Ascending aorta (tissue), 2 donors: ENCODE measurements around the gene ZNF57. TPM values are rescaled to one million over a fixed set of nuclear protein-coding genes. Genes with fewer than 3 reads are reported as not detected.
A peak's percentile ranks its signal among the peaks of the same experiment; 100 is the strongest.

Experiments
- DNase-seq, 2 donors: peaks; one replicate each; pipeline ENCODE4 v3.0.0-alpha.2; 2019; ENCODE audit warnings: low spot score in 2 of 2
- H3K27ac ChIP-seq, 2 donors: fragments of 200-600 bp; sonication (generic); one replicate each; pipeline ENCODE4 v1.5.1; 2016 to 2017; ENCODE audit warnings: mild to moderate bottlenecking in 1 of 2
- H3K27me3 ChIP-seq: fragments of 200-600 bp; sonication (generic); one replicate; pipeline ENCODE4 v1.5.1; 2017
- H3K36me3 ChIP-seq, 2 donors: fragments of 200-600 bp; sonication (generic); one replicate each; pipeline ENCODE4 v1.5.1; 2016
- H3K4me1 ChIP-seq, 2 donors: fragments of 200-600 bp; sonication (generic); one replicate each; pipeline ENCODE4 v1.5.1; 2016 to 2017; ENCODE audit warnings: mild to moderate bottlenecking in 1 of 2
- H3K4me3 ChIP-seq, 2 donors: fragments of 200-600 bp; sonication (generic); one replicate each; pipeline ENCODE4 v1.5.1; 2016 to 2017; ENCODE audit warnings: mild to moderate bottlenecking in 1 of 2
- H3K9me3 ChIP-seq, 2 donors: fragments of 200-600 bp; sonication (generic); one replicate each; pipeline ENCODE4 v1.5.1; 2016
- CTCF ChIP-seq, 3 experiments: fragments of 200-600 bp in 2 of 3; fragments of 450-650 bp in 1 of 3; sonication (generic) in 2 of 3; IDR thresholded peaks; one replicate each; pipeline ENCODE4 v1.5.1; 2016 to 2019; ENCODE audit warnings: antibody characterized with exemption in 3 of 3, mild to moderate bottlenecking in 1 of 3, moderate library complexity in 1 of 3
- intact Hi-C: fragments of 100-400 bp; cut with DNase I; formaldehyde crosslinking; loops from one replicate; pipeline ENCODE4 v1.15.1; 2023
- total RNA-seq: library from RNA; depleted of rRNA; stranded (reverse); fragments of >200 nt; gene quantifications from one replicate; pipeline ENCODE4 v1.1.0, GENCODE V29; 2016

The ZNF57 gene
- total RNA-seq, 1 donor from 2014 or later, result 9.8 TPM

DNA sequence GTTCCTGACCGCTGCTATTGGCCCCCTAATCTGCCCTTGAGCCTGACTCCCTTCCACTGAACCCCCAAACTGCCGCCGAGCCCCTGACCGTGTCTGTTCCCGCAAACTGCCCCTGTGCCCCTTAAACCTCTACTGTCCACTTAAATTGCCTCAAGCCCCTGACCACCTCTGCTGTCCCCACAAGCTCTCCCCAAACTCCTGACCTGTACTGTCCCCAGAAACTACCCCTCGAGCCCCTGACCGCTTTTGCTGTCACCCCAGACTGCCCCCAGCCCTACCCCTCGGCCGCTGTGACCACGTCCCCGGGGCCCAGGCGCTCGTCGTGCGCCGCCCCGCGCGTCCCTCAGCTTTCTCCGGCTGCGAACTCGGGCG lies 43.7 kb downstream of the ZNF57 start:
- no peak for DNase-seq
- Histone ChIP-seq H3K4me1 (peaks cover 1 to 14% of the 10 kb centered on the region in 2 donors), H3K27me3 (no peaks in the 10 kb centered on the region), H3K9me3 (no peaks in the 10 kb centered on the region), H3K36me3 (peaks cover 3 to 4% of the 10 kb centered on the region in 2 donors), H3K4me3 (peak overlapping the region; percentile 97), H3K27ac (peak overlapping the region; percentile 80 to 91)
- intact Hi-C loops, result no loop called here
- no peak for TF ChIP-seq CTCF (IDR thresholded peaks at IDR 0.05)

DNA sequence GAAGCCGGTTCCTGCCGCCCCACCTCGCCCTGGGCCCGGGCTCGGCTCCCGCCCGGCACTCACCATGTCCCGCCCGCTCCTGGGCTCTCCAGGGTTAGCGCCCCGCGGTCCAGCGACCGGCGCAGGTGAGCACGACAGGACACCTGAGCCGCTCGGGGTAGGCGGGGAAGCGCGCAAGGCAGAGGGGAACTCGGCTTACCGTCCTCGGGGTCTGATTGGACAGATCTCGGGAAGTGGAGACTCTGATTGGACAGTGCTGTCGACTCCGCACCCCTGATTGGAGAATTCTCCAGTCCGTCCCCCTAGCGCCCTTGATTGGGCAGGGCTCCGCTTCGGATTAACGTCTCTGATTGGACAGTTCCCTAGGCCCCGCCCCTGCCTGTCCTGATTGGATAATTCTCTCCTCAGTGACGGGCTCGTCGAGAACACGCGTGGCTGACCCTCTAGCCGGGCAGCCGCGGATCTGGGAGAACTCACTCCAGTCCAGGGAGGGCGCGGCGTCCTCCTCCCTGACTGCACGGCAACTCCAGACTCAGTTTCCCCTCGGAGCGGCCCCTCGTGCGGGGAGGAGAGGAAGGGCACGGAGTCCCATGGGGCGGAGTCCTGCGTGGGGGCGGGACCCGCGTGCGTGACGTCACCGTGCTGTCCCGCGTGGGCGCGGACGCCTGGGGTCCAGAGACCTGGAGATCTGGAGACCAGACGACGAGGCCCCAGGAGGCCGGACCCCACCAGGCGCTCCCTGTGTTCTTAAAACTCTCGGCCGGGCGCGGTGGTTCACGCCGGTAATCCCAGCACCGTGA lies 44.2 kb downstream of the ZNF57 start, which contains the start of gene ZNF77:
Gene ZNF77, minus strand, starts transcription at position 197 of the 800 bp plus-strand sequence. Its CDS starts 131 bp downstream, at position 66.
- peak within 1 kb of the TSS; percentile 80 to 91 for H3K27ac ChIP-seq
- peaks cover 6 to 19% of the 10 kb centered on the region in 2 donors for H3K4me1 ChIP-seq
- TF ChIP-seq CTCF (IDR thresholded peaks at IDR 0.05), result peak in 2 of 3 experiments; percentile 9 to 11
- no peaks in the 10 kb centered on the region for H3K9me3 ChIP-seq
- intact Hi-C loops, result loop anchor here (1.0 kb wide), 2 partner anchors 45 to 240 kb away; partner anchors contain the start of genes NCLN and ZNF57
- peak; percentile 95 to 99 for DNase-seq
- peak within 1 kb of the TSS; percentile 97 for H3K4me3 ChIP-seq
- H3K27me3 ChIP-seq, result no peaks in the 10 kb centered on the region
- no peaks in the 10 kb centered on the region for H3K36me3 ChIP-seq

DNA sequence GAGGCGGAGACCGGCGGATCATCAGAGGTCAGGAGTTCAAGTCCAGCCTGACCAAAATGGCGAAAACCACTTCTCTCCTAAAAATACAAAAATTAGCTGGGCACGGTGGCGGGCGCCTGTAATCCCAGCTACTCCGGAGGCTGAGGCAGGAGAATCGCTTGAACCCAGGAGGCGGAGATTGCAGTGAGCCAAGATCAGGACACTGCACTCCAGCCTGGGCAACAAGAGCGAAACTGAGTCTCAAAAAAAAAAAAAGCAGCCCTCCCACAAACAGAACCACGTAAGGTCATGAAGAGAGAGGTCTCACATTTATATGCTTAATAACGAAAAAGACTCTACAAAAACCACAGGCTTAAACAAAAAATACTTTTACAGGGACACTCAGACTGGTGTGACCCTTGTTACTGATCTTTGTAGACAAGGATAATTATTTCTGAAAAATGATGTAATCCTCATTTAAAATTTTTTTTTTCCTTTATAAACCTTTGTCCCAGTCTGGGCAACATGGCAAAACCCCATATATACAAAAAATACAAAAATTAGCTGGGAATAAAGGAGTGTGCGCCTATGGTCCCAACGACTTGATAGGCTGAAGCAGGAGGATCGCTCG lies 45.0 kb downstream of the ZNF57 start:
- no peaks in the 10 kb centered on the region for H3K9me3 ChIP-seq
- DNase-seq, result no peak
- no peak for TF ChIP-seq CTCF (IDR thresholded peaks at IDR 0.05)
- no peaks in the 10 kb centered on the region for H3K27me3 ChIP-seq
- H3K4me1 ChIP-seq, result peaks cover 6 to 19% of the 10 kb centered on the region in 2 donors
- peak overlapping the region; percentile 80 to 91 for H3K27ac ChIP-seq
- H3K4me3 ChIP-seq, result peak overlapping the region; percentile 97
- intact Hi-C loops, result loop anchor here (1.0 kb wide), 2 partner anchors 45 to 240 kb away; partner anchors contain the start of genes NCLN and ZNF57
- H3K36me3 ChIP-seq, result no peaks in the 10 kb centered on the region

GRCh38 chr19:2949939-2950285 lies 49.2 kb downstream of the ZNF57 start:
- intact Hi-C loops, result loop anchor here (1.0 to 5.0 kb wide), 8 partner anchors 27 to 235 kb away; partner anchors contain the start of genes GNA11, NCLN, TLE5 and TLE6
- peaks cover 6 to 12% of the 10 kb centered on the region in 2 donors for H3K4me1 ChIP-seq
- peak overlapping the region; percentile 97 for H3K27ac ChIP-seq
- no peaks in the 10 kb centered on the region for H3K9me3 ChIP-seq
- DNase-seq, result no peak
- no peaks in the 10 kb centered on the region for H3K27me3 ChIP-seq
- H3K36me3 ChIP-seq, result no peaks in the 10 kb centered on the region
- TF ChIP-seq CTCF (IDR thresholded peaks at IDR 0.05), result no peak
- peak overlapping the region; percentile 83 to 86 for H3K4me3 ChIP-seq

GRCh38 chr19:2950286-2951124 lies 49.8 kb downstream of the ZNF57 start:
- Histone ChIP-seq H3K9me3 (no peaks in the 10 kb centered on the region), H3K4me3 (peak overlapping the region; percentile 83 to 86), H3K27ac (peak overlapping the region; percentile 97), H3K36me3 (no peaks in the 10 kb centered on the region), H3K27me3 (no peaks in the 10 kb centered on the region), H3K4me1 (peaks cover 6 to 10% of the 10 kb centered on the region in 2 donors)
- no peak for TF ChIP-seq CTCF (IDR thresholded peaks at IDR 0.05)
- intact Hi-C loops, result loop anchor here (1.0 to 5.0 kb wide), 8 partner anchors 26 to 235 kb away; partner anchors contain the start of genes GNA11, NCLN, TLE5 and TLE6
- DNase-seq, result peak; percentile 99 to 100
